T-helper 17 cell (primary cell): ENCODE results near the gene OPA1. TPM values are rescaled to one million over a fixed set of nuclear protein-coding genes. Genes with fewer than 3 reads are reported as not detected.
"Not testable (repeated sequence)": the region's sequence is repeated elsewhere in the genome, so short reads cannot be mapped to it uniquely, and the experiment has no call there.

Source experiments
- ATAC-seq: fragments of 150-1000 bp; cut with Tn5 transposase; 2 replicates; pipeline ENCODE4 v1.10.0; 2021; ENCODE audit warnings: mild to moderate bottlenecking, moderate library complexity
- DNase-seq, 3 donors: peaks; one replicate each; pipeline versions ENCODE4 v3.0.0 to v3.0.0-alpha.2; 2020 to 2021
- H3K9me3 ChIP-seq: one replicate; pipeline ENCODE4 v1.7.0; 2013; ENCODE audit warnings: low read length, mild to moderate bottlenecking; ENCODE audit not compliant: control insufficient read depth, poor library complexity, severe bottlenecking
- H3K27ac Mint-ChIP-seq: one replicate; pipeline ENCODE4 v1.8.0; 2022; ENCODE audit warnings: mild to moderate bottlenecking, moderate library complexity, mixed read lengths
- H3K27me3 Mint-ChIP-seq: one replicate; pipeline ENCODE4 v1.8.0; 2022; ENCODE audit warnings: mixed read lengths
- H3K36me3 Mint-ChIP-seq: one replicate; pipeline ENCODE4 v1.8.0; 2022; ENCODE audit warnings: low read depth, mixed read lengths
- H3K4me1 Mint-ChIP-seq: one replicate; pipeline ENCODE4 v1.8.0; 2022; ENCODE audit warnings: mild to moderate bottlenecking, mixed read lengths
- H3K4me3 Mint-ChIP-seq: one replicate; pipeline ENCODE4 v1.8.0; 2022; ENCODE audit warnings: mild to moderate bottlenecking, moderate library complexity, mixed read lengths
- total RNA-seq, 4 donors: library from RNA in 2 of 4; stranded (reverse) in 2 of 4; gene quantifications; one replicate each; pipeline ENCODE4 v1.2.3 and lab custom pipeline; 2022 to 2026

OPA1 gene
- total RNA-seq, 2 donors from 2014 or later, result 49.3 to 58.9 TPM

DNA sequence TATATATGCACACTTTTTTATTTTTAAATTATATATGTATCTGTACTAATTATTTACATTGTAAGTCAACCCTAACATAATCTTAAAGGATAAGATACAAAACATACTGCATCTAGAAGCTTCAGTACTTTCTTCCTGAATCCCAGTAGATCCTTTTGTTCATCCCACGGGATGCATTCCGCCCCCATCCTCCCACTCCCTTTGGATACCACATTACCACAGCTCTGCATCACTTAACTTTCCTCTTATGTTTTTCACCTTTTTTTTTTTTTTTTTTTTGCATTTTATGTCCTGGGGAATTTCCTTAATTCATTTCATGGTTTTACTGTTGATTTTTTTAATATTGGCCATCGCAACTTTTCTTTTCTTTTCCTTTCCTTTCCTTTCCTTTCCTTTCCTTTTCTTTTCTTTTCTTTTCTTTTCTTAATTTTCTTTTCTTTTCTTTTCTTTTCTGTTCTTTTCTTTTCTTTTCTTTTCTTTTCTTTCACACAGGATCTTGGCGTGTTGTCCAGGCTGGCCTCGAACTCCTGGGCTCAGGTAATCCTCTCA is 3.0 kb downstream of the OPA1 start:
- no peaks in the 10 kb centered on the region for H3K27me3 Mint-ChIP-seq
- peaks cover 54% of the 10 kb centered on the region for H3K4me1 Mint-ChIP-seq
- peak overlapping the region; percentile 50 for H3K4me3 Mint-ChIP-seq
- ATAC-seq (no peak), DNase-seq (no peak)
- H3K9me3 ChIP-seq, result no peaks in the 10 kb centered on the region
- H3K36me3 Mint-ChIP-seq, result peaks cover 10% of the 10 kb centered on the region
- H3K27ac Mint-ChIP-seq, result peak overlapping the region; percentile 82

GRCh38 chr3:193598202-193598601 is 5.2 kb downstream of the OPA1 start:
- ATAC-seq, result no peak
- no peaks in the 10 kb centered on the region for H3K27me3 Mint-ChIP-seq
- no peaks in the 10 kb centered on the region for H3K9me3 ChIP-seq
- H3K4me1 Mint-ChIP-seq, result peaks cover 48% of the 10 kb centered on the region
- H3K36me3 Mint-ChIP-seq, result peaks cover 10% of the 10 kb centered on the region
- no peak for DNase-seq
- peak overlapping the region; percentile 82 for H3K27ac Mint-ChIP-seq
- H3K4me3 Mint-ChIP-seq, result no peak overlapping the region

- Mint-ChIP-seq H3K27ac (peak overlapping the region; percentile 82), H3K36me3 (peaks cover 6% of the 10 kb centered on the region), H3K4me1 (peaks cover 39% of the 10 kb centered on the region), H3K4me3 (no peak overlapping the region), H3K27me3 (no peaks in the 10 kb centered on the region)
- no peaks in the 10 kb centered on the region for H3K9me3 ChIP-seq
- ATAC-seq (no peak), DNase-seq (no peak)
Observed at GRCh38 chr3:193599393-193599792, 6.4 kb downstream of the OPA1 start.

DNA sequence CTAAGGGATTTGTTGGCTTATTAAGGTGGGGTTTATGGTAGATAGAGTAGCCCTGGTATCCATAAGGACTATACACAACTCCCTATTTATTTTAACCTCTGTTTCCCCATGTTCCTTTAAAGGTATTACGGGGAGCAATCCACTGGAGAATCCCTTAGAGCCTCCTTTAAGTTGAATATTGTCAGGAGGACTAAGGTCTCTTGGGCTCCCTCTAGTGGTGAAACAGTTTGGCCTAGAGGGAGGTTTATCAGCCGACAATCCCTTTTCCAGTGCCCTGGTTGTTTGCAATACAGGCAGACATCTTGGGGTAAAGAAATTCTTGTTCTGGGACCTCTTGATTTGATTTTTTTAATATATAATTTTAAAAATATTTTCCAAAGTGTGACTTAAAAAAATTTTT is 12.9 kb downstream of the OPA1 start:
- H3K27ac Mint-ChIP-seq, result peak overlapping the region; percentile 49
- H3K9me3 ChIP-seq, result no peaks in the 10 kb centered on the region
- peak in 2 of 3 donors; percentile 11 to 44 for DNase-seq
- peaks cover 14% of the 10 kb centered on the region for H3K4me1 Mint-ChIP-seq
- ATAC-seq, result peak; percentile 88
- no peak overlapping the region for H3K4me3 Mint-ChIP-seq
- no peaks in the 10 kb centered on the region for H3K27me3 Mint-ChIP-seq
- H3K36me3 Mint-ChIP-seq, result peaks cover 2% of the 10 kb centered on the region

DNA sequence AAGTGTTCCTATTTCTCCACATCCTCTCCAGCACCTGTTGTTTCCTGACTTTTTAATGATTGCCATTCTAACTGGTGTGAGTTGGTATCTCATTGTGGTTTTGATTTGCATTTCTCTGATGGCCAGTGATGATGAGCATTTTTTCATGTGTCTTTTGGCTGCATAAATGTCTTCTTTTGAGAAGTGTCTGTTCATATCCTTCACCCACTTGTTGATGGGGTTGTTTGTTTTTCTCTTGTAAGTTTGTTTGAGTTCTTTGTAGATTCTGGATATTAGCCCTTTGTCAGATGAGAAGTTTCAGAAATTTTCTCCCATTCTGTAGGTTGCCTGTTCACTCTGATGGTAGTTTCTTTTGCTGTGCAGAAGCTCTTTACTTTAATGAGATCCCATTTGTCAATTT is 13.9 kb downstream of the OPA1 start:
- not testable (repeated sequence) for ATAC-seq, H3K9me3 ChIP-seq, H3K27me3 Mint-ChIP-seq, H3K36me3 Mint-ChIP-seq, H3K27ac Mint-ChIP-seq, H3K4me3 Mint-ChIP-seq, DNase-seq
- peaks cover 12% of the 10 kb centered on the region for H3K4me1 Mint-ChIP-seq

DNA sequence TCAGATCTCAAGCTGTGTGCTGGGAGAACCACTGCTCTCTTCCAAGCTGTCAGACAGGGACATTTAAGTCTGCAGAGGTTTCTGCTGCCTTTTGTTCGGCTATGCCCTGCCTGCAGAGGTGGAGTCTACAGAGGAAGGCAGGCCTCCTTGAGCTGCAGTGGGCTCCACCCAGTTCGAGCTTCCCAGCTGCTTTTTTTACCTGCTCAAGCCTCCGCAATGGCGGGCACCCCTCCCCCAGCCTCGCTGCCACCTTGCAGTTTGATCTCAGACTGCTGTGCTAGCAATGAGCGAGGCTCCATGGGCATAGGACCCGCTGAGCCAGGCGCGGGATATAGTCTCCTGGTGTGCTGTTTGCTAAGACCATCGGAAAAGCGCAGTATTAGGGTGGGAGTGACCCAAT is 17.5 kb downstream of the OPA1 start:
- peaks cover 27% of the 10 kb centered on the region for H3K4me1 Mint-ChIP-seq
- not testable (repeated sequence) for H3K36me3 Mint-ChIP-seq, H3K4me3 Mint-ChIP-seq

DNA sequence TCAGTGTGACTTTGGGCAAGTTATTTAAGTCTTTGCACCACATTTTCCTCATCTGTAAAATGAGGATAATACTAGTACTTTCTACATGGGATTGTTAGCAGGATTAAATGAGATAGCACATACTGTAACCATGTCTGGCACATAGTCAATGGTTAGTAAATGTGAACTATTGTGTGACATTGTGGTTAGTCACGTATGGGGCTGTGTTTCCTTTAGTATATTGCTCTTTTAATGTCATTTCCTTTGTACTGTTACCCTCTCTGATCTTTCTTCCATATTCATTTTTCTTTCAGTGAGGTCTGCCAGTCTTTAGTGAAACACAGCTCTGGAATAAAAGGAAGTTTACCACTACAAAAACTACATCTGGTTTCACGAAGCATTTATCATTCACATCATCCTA is 21.4 kb downstream of the OPA1 start:
- Mint-ChIP-seq H3K27ac (peak overlapping the region; percentile 73), H3K36me3 (peaks cover 3% of the 10 kb centered on the region), H3K4me3 (peak overlapping the region; percentile 60), H3K4me1 (peaks cover 19% of the 10 kb centered on the region), H3K27me3 (no peaks in the 10 kb centered on the region)
- no peaks in the 10 kb centered on the region for H3K9me3 ChIP-seq
- ATAC-seq (peak; percentile 36), DNase-seq (no peak)

More for the DNA sequence above, 17.5 kb downstream of the OPA1 start:
- not testable (repeated sequence) for H3K9me3 ChIP-seq, H3K27me3 Mint-ChIP-seq, DNase-seq, ATAC-seq, H3K27ac Mint-ChIP-seq

DNA sequence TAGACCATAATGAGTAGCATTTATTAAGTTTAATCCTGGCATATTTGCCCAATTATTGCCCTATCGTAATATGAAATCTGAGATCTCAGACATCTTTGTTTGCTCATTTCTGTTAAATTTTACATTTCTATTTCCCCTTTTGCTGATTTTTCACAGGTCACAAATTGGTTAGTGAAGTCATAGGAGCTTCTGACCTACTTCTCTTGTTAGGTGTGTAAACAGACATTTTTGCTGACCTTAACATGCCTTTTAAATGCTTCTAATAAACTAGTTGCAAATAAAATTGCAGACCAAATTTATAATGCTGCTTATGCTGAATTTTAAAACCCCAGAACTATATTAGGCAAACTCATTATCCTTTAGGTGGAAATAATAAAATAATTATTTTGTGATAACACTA is 24.6 kb downstream of the OPA1 start:
- ATAC-seq (no peak), DNase-seq (no peak)
- H3K9me3 ChIP-seq, result no peaks in the 10 kb centered on the region
- Mint-ChIP-seq H3K4me3 (no peak overlapping the region), H3K27me3 (no peaks in the 10 kb centered on the region), H3K36me3 (peaks cover 5% of the 10 kb centered on the region), H3K4me1 (peaks cover 18% of the 10 kb centered on the region), H3K27ac (no peak overlapping the region)

- H3K9me3 ChIP-seq, result no peaks in the 10 kb centered on the region
- ATAC-seq (no peak), DNase-seq (no peak)
- H3K4me1 Mint-ChIP-seq, result peaks cover 8% of the 10 kb centered on the region
- H3K4me3 Mint-ChIP-seq, result no peak overlapping the region
- H3K27me3 Mint-ChIP-seq, result no peaks in the 10 kb centered on the region
- peaks cover 3% of the 10 kb centered on the region for H3K36me3 Mint-ChIP-seq
- no peak overlapping the region for H3K27ac Mint-ChIP-seq
Observed at GRCh38 chr3:193620057-193620456, 27.0 kb downstream of the OPA1 start.

DNA sequence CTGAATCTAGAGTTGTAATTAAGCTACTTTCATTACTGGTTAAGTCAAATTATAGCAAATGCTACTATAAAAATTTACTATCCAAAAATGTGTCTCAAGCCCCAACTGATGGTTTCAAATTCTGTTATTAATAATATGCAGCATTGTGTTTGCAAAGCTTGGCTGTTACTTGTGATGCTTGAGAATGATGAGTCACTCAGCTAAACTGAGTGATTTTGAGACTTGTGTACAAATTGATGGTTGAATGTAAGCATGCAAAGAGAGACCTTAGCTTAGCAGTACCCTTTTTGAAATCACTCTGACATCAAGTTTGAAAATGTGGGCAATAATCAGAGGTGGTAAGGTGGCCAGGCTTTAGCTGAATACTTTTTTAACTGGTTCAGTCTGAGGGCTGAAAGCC is 27.6 kb downstream of the OPA1 start:
- Mint-ChIP-seq H3K36me3 (peaks cover 3% of the 10 kb centered on the region), H3K4me1 (peaks cover 8% of the 10 kb centered on the region)

GRCh38 chr3:193621127-193621526 is 28.1 kb downstream of the OPA1 start:
- peaks cover 8% of the 10 kb centered on the region for H3K4me1 Mint-ChIP-seq
- DNase-seq, result no peak
- no peaks in the 10 kb centered on the region for H3K27me3 Mint-ChIP-seq
- H3K27ac Mint-ChIP-seq, result peak overlapping the region; percentile 2
- no peaks in the 10 kb centered on the region for H3K9me3 ChIP-seq
- no peak for ATAC-seq
- H3K4me3 Mint-ChIP-seq, result no peak overlapping the region
- H3K36me3 Mint-ChIP-seq, result peaks cover 3% of the 10 kb centered on the region

More for the DNA sequence above, 27.6 kb downstream of the OPA1 start:
- Mint-ChIP-seq H3K27ac (peak overlapping the region; percentile 2), H3K27me3 (no peaks in the 10 kb centered on the region), H3K4me3 (no peak overlapping the region)
- no peak for DNase-seq
- no peak for ATAC-seq
- H3K9me3 ChIP-seq, result no peaks in the 10 kb centered on the region

- ATAC-seq (no peak), DNase-seq (no peak)
- Mint-ChIP-seq H3K4me3 (no peak overlapping the region), H3K27ac (no peak overlapping the region), H3K36me3 (no peaks in the 10 kb centered on the region), H3K4me1 (no peaks in the 10 kb centered on the region), H3K27me3 (no peaks in the 10 kb centered on the region)
- no peaks in the 10 kb centered on the region for H3K9me3 ChIP-seq
Observed at GRCh38 chr3:193630005-193630404, 37.0 kb downstream of the OPA1 start.

- ATAC-seq, result no peak
- no peak for DNase-seq
Observed at GRCh38 chr3:193637831-193638230, 44.8 kb downstream of the OPA1 start.

DNA sequence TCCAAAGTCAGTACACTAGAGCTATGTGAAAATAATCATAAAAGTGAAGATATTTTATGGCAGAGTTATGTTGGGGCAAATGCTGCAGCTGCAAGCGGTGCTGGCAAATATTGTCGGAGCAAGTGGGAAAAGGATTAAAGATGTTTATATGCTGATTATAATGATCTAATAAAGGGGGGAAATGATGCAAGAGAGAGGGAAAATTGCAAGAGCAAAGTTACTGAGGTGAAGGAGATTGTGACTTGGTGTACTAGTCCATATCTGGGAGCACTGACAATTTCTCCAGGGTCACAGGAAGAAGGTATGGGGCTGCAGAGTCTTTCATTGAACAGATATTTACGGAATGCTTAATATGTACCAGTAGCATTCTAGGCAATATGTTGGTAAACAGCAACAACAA is 45.8 kb downstream of the OPA1 start:
- Mint-ChIP-seq H3K36me3 (peaks cover 6% of the 10 kb centered on the region), H3K27ac (no peak overlapping the region), H3K27me3 (no peaks in the 10 kb centered on the region), H3K4me1 (no peaks in the 10 kb centered on the region), H3K4me3 (no peak overlapping the region)
- H3K9me3 ChIP-seq, result no peaks in the 10 kb centered on the region
- ATAC-seq, result no peak
- DNase-seq, result no peak

More at GRCh38 chr3:193637831-193638230, 44.8 kb downstream of the OPA1 start:
- H3K9me3 ChIP-seq, result no peaks in the 10 kb centered on the region
- Mint-ChIP-seq H3K4me3 (no peak overlapping the region), H3K27ac (no peak overlapping the region), H3K27me3 (no peaks in the 10 kb centered on the region), H3K4me1 (no peaks in the 10 kb centered on the region), H3K36me3 (peaks cover 6% of the 10 kb centered on the region)
